GM13977 (cell line): ENCODE measurements around the gene KCNN1.

Experiments used
- DNase-seq: peaks from one replicate; pipeline ENCODE4 v3.0.0; 2012; ENCODE audit warnings: low spot score
- CTCF ChIP-seq: IDR thresholded peaks from 2 replicates; pipeline ENCODE4 v1.5.1; 2012; ENCODE audit warnings: mild to moderate bottlenecking, control low read depth; ENCODE audit not compliant: insufficient read depth; ENCODE audit errors: extremely low read depth, missing control alignments
- in situ Hi-C: fragments of 300-500 bp; cut with MboI; formaldehyde crosslinking; loops from one replicate; pipeline ENCODE4 v1.12.0; 2022; ENCODE audit warnings: low sequenced_read_pairs, low pct_unique_long_range_greater_than_20kb, mixed read lengths, inconsistent platforms; ENCODE audit not compliant: unreplicated experiment

Gene KCNN1

GRCh38 chr19:17967257-17968051, 547 bp downstream of the KCNN1 start:
- TF ChIP-seq CTCF, result no peak
- in situ Hi-C loops, result no loop called here
- DNase-seq, result no peak

- no peak for TF ChIP-seq CTCF
- in situ Hi-C loops, result no loop called here
- DNase-seq, result no peak
These were observed 1.5 kb downstream of the KCNN1 start for GRCh38 chr19:17968362-17968761.

GRCh38 chr19:17969096-17969792, 2.3 kb downstream of the KCNN1 start:
- TF ChIP-seq CTCF, result no peak
- no peak for DNase-seq
- in situ Hi-C loops, result no loop called here

GRCh38 chr19:17972230-17972629, 5.3 kb downstream of the KCNN1 start:
- in situ Hi-C loops, result no loop called here
- TF ChIP-seq CTCF, result no peak
- DNase-seq, result no peak

GRCh38 chr19:17973759-17974158, 6.9 kb downstream of the KCNN1 start:
- TF ChIP-seq CTCF, result no peak
- in situ Hi-C loops, result no loop called here
- no peak for DNase-seq

GRCh38 chr19:17974551-17974950, 7.6 kb downstream of the KCNN1 start:
- no peak for DNase-seq
- in situ Hi-C loops, result no loop called here
- no peak for TF ChIP-seq CTCF
